Heart left ventricle (tissue), 16 donors: ENCODE data around the gene MAN2B2. TPM values are rescaled to one million over a fixed set of nuclear protein-coding genes. Genes with fewer than 3 reads are reported as not detected.

Source experiments
- ATAC-seq, 4 donors: fragments of 200-7000 bp; cut with Tn5 transposase; one replicate each; pipeline ENCODE4 v1.9.1; 2020 to 2022; ENCODE audit warnings: moderate library complexity in 4 of 4, mild to moderate bottlenecking in 3 of 4, moderate number of reproducible peaks in 1 of 4
- DNase-seq, 5 donors: peaks; one replicate each; pipeline ENCODE4 v3.0.0-alpha.2; 2020
- H3K27ac ChIP-seq, 12 donors: fragments of 200-600 bp; sonication (generic) in 4 of 12; one replicate each; pipeline versions ENCODE4 v1.5.0 to v1.8.0; 2016 to 2022; ENCODE audit warnings: mild to moderate bottlenecking in 2 of 12
- H3K27me3 ChIP-seq, 9 donors: fragments of 200-600 bp; sonication (generic) in 2 of 9; one replicate each; pipeline versions ENCODE4 v1.5.1 to v1.8.0; 2016 to 2022; ENCODE audit warnings: mild to moderate bottlenecking in 3 of 9
- H3K36me3 ChIP-seq, 9 donors: fragments of 200-600 bp; sonication (generic) in 2 of 9; one replicate each; pipeline versions ENCODE4 v1.5.0 to v1.8.0; 2018 to 2022; ENCODE audit warnings: mild to moderate bottlenecking in 2 of 9
- H3K4me1 ChIP-seq, 12 donors: fragments of 200-600 bp; sonication (generic) in 4 of 12; one replicate each; pipeline versions ENCODE4 v1.5.0 to v1.8.0; 2016 to 2022; ENCODE audit warnings: mild to moderate bottlenecking in 3 of 12
- H3K4me3 ChIP-seq, 12 donors: fragments of 200-600 bp; sonication (generic) in 4 of 12; one replicate each; pipeline versions ENCODE4 v1.5.0 to v1.8.0; 2017 to 2022; ENCODE audit warnings: mild to moderate bottlenecking in 9 of 12, moderate library complexity in 4 of 12
- H3K9me3 ChIP-seq, 12 donors: fragments of 200-600 bp; sonication (generic) in 4 of 12; one replicate each; pipeline versions ENCODE4 v1.5.0 to v1.8.0; 2016 to 2022; ENCODE audit warnings: mild to moderate bottlenecking in 1 of 12
- CTCF ChIP-seq, 12 donors: fragments of 200-600 bp; sonication (generic) in 4 of 12; IDR thresholded peaks; one replicate each; pipeline versions ENCODE4 v1.5.0 to v1.8.0; 2018 to 2022; ENCODE audit warnings: antibody characterized with exemption in 12 of 12, mild to moderate bottlenecking in 5 of 12
- POLR2A ChIP-seq, 2 donors: fragments of 450-650 bp; IDR thresholded peaks; one replicate each; pipeline ENCODE4 v1.6.1; 2017; ENCODE audit warnings: antibody characterized with exemption in 2 of 2, mild to moderate bottlenecking in 2 of 2, moderate library complexity in 2 of 2
- WGBS, 4 donors: extraction: QIAGEN DNeasy Blood & Tissue Kit in 2 of 4; methylation state at CpG; one replicate each; pipeline versions ENCODE4 v1.1.5 to v1.1.7; 2013 to 2018; 5-methylcytosine and 5-hydroxymethylcytosine counted together
- intact Hi-C, 10 donors: fragments of 100-400 bp; cut with DNase I; formaldehyde crosslinking; loops; one replicate each; pipeline versions ENCODE4 v1.11.1 to v1.14.2; 2022
- long read RNA-seq, 3 donors: library from polyadenylated mRNA; unstranded; transcript quantifications; one replicate each; pipeline ENCODE4 v2.0.0, GENCODE V29; 2020 to 2021
- polyA plus RNA-seq, 2 donors: library from polyadenylated mRNA; stranded (reverse); fragments of 200-250 nt; gene quantifications; one replicate each; pipeline ENCODE4 v1.2.3, GENCODE V29; 2013
- total RNA-seq, 9 donors: library from RNA; depleted of rRNA in 2 of 9; stranded (reverse); fragments of >200 nt in 2 of 9; fragmentation: NEBNext Ultra II Directional in 3 of 9; extraction: Animal tissue kit (Norgen Biotek cat#: 25700) in 3 of 9; gene quantifications; one replicate each; pipeline versions ENCODE4 v1.1.0 to v1.2.4, GENCODE V29; 2016 to 2023
- donor health status: ischemic (EF 13 %, LVEDD 7.1; RV severe dilation, severe dysfunction).
- donor health status: healthy with polysubstance abuse.
- donor health status: DM: no; HTN: yes; CAD: no.
- donor health status: DM: no; HTN: no; CAD: no.
- donor health status: ischemic (EF 25% LVEDD 6.9; RV normal size, moderate dysfunction).
- donor health status: ischemic (EF 25% LVEDD 5.7; RV mildly dilated, moderate dysfunction).
- donor health status: healthy.
- donor health status: DM: yes; HTN: yes; CAD: no.
- donor health status: ischemic (EF 35%, LVEDD 5.7; RV mildly dilated, moderate dysfunction).
- donor health status: nonischemic (EF 11% LVEDD 7.7; RV severe dilation, severe dysfunction).
- donor health status: DM: yes; HTN: yes; CAD: no.
- donor health status: PGD.
- donor health status: ischemic (EF 29% LVEDD 5.4; RV normal size, mild dysfunction).
- donor health status: nonischemic (EF 23%, LVEDD 6.1; RV moderate dilation, normal function).

MAN2B2 gene
- 10 to 100 TPM; 12.9 to 33.6 (median 21.8) TPM for total RNA-seq
- polyA plus RNA-seq, result 10 to 100 TPM in 1 of 2 donors, 1 to 10 TPM in 1; 4.4 to 14.0 TPM
- long read RNA-seq, donor 1, full-length matches to known transcripts, result 1 of 26 reads
- long read RNA-seq, donor 1, partial matches to known transcripts, result 23 of 26 reads
- long read RNA-seq, donor 1, other reads (novel, unspliced or antisense), result 2 of 26 reads
- long read RNA-seq, donor 2, full-length matches to known transcripts, result 6 of 26 reads
- long read RNA-seq, donor 2, partial matches to known transcripts, result 17 of 26 reads
- long read RNA-seq, donor 2, other reads (novel, unspliced or antisense), result 3 of 26 reads
- long read RNA-seq, donor 3, full-length matches to known transcripts, result 2 of 30 reads
- long read RNA-seq, donor 3, partial matches to known transcripts, result 3 of 30 reads
- long read RNA-seq, donor 3, other reads (novel, unspliced or antisense), result 25 of 30 reads

GRCh38 chr4:6574747-6575502 lies at the start of gene MAN2B2:
TSS of gene MAN2B2 (plus strand) at chr4:6575189. CDS start at chr4:6575211, 22 bp downstream.
- peak within 1 kb of the TSS; percentile 66 to 97 (median 86) for H3K4me3 ChIP-seq
- DNase-seq (peak; percentile 89 to 94 (median 91)), ATAC-seq (peak; percentile 87 to 99 (median 96))
- H3K36me3 ChIP-seq, result peaks cover 0 to 23% (median 13%) of the 10 kb centered on the region in 9 donors
- H3K27me3 ChIP-seq, result no peaks in the 10 kb centered on the region
- peak within 1 kb of the TSS in 10 of 12 donors; percentile 11 to 81 (median 72) for H3K27ac ChIP-seq
- peaks cover 0 to 22% (median 13%) of the 10 kb centered on the region in 12 donors for H3K4me1 ChIP-seq
- peaks cover 0 to 6% (median 0%) of the 10 kb centered on the region in 12 donors for H3K9me3 ChIP-seq
- 0 to 3% (median 1%) methylated on average over 25 to 62 of the region's 62 CpGs for WGBS, 4 donors
- peak in 1 of 2 donors; percentile 75 for TF ChIP-seq POLR2A (IDR thresholded peaks at IDR 0.05)
- TF ChIP-seq CTCF (IDR thresholded peaks at IDR 0.05), result peak in 2 of 12 donors; percentile 6 to 13
- intact Hi-C loops, result no loop called here

DNA sequence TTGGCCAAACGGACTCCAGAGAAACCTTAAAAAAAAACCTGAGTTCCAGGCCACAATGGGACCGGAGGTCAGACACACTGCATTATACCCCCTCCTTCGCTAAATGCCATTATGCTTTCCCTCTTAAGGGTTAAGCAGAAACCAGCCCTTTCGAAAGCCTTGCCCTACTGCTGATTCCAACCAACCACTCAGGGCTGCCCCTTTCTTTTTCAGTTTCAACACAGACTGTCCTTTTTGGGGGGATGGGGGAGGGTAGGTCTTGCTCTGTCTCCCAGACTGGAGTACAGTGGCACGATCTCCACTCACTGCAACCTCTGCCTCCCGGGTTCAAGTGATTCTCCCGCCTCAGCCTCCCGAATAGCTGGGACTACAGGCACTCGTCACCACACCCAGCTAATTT lies 49.5 kb upstream of the MAN2B2 start:
- Histone ChIP-seq H3K36me3 (no peaks in the 10 kb centered on the region), H3K4me3 (no peak overlapping the region), H3K27me3 (no peaks in the 10 kb centered on the region), H3K27ac (no peak overlapping the region), H3K9me3 (no peaks in the 10 kb centered on the region), H3K4me1 (no peaks in the 10 kb centered on the region)
- ATAC-seq (no peak), DNase-seq (no peak)
- 80 to 87% (median 83%) methylated on average over 9 of the region's 9 CpGs for WGBS, 4 donors
- TF ChIP-seq CTCF (IDR thresholded peaks at IDR 0.05) (no peak), POLR2A (IDR thresholded peaks at IDR 0.05) (no peak)
- intact Hi-C loops, result no loop called here

DNA sequence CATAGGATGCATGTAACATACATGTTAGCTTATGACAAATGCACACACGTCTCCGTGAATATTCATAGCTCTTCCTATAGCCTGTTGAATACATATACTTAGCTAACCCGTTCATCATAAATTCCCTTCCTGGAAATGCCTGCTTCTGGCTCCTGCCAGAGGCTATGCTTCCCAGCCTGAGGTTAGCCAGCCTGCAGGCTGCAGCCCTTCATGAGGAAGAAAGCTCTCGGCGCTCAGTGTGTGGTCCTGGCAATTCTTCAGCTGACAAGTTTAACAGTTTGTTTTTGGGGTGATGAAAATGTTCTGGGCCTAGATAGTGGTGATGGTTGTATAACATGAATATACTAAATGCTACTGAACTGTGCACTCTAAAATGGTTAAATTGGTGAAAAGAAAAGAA lies 48.8 kb upstream of the MAN2B2 start:
- Histone ChIP-seq H3K27me3 (no peaks in the 10 kb centered on the region), H3K9me3 (no peaks in the 10 kb centered on the region), H3K4me1 (no peaks in the 10 kb centered on the region), H3K4me3 (no peak overlapping the region), H3K36me3 (no peaks in the 10 kb centered on the region), H3K27ac (no peak overlapping the region)
- TF ChIP-seq POLR2A (IDR thresholded peaks at IDR 0.05) (no peak), CTCF (IDR thresholded peaks at IDR 0.05) (no peak)
- intact Hi-C loops, result no loop called here
- ATAC-seq (no peak), DNase-seq (no peak)
- WGBS, 4 donors, result 57 to 68% (median 66%) methylated on average over 5 of the region's 5 CpGs

DNA sequence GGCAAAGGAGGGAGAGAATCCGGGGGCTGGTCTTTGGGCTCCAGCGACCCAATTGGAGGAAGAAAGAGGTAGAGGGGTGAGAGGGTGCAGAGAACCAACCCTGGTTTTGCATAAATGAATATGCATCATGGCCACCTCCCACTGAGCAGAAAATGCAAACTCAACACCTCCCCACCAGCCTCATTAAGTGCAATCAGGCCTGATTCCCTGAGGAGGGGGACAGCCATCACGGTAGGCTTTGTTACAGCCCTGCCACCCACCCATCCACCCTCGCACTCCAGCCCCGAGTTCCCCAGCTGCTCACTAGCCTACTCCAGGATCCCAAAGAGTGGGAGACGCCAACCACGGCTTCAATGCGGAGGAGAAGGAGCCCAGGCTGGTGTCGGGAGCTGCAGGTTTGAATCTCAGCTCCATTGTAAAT lies 48.3 kb upstream of the MAN2B2 start:
- Histone ChIP-seq H3K4me3 (no peak overlapping the region), H3K27ac (no peak overlapping the region), H3K36me3 (no peaks in the 10 kb centered on the region), H3K27me3 (no peaks in the 10 kb centered on the region), H3K4me1 (no peaks in the 10 kb centered on the region), H3K9me3 (no peaks in the 10 kb centered on the region)
- DNase-seq (no peak), ATAC-seq (no peak)
- TF ChIP-seq CTCF (IDR thresholded peaks at IDR 0.05), result no peak
- intact Hi-C loops, result no loop called here
- 38 to 53% (median 43%) methylated on average over 6 to 9 of the region's 9 CpGs for WGBS, 4 donors
